ENCODE measurements around the gene RABL2A. TPM values are rescaled to one million over a fixed set of nuclear protein-coding genes. Genes with fewer than 3 reads are reported as not detected.
"Not testable (repeated sequence)": the region's sequence is repeated elsewhere in the genome, so short reads cannot be mapped to it uniquely, and the experiment has no call there.

RABL2A gene
- total RNA-seq: 10 to 100 TPM; 22.7 to 39.8 TPM
- polyA plus RNA-seq: 10 to 100 TPM; 10.6 to 16.3 TPM
- long read RNA-seq, donor 1, partial matches to known transcripts: 20 of 26 reads
- long read RNA-seq, donor 1, other reads (novel, unspliced or antisense): 0 of 26 reads
- long read RNA-seq, donor 2, partial matches to known transcripts: 0 of 2 reads
- long read RNA-seq, donor 2, other reads (novel, unspliced or antisense): 0 of 2 reads
- long read RNA-seq, donor 3, partial matches to known transcripts: 0 of 5 reads
- long read RNA-seq, donor 3, other reads (novel, unspliced or antisense): 0 of 5 reads
- long read RNA-seq, donor 4, partial matches to known transcripts: 0 of 2 reads
- long read RNA-seq, donor 4, other reads (novel, unspliced or antisense): 0 of 2 reads
- long read RNA-seq, donor 5, partial matches to known transcripts: 10 of 14 reads
- long read RNA-seq, donor 5, other reads (novel, unspliced or antisense): 0 of 14 reads

GRCh38 chr2:113626616-113627330 is at the start of gene RABL2A:
RABL2A (plus strand) TSS chr2:113627266; CDS start chr2:113628607, 1,341 bp downstream.
- not testable (repeated sequence) for H3K36me3 ChIP-seq (ENCODE audit: control insufficient read depth in 4 of 4, insufficient read depth in 4 of 4, low read length in 4 of 4); H3K4me1 ChIP-seq (ENCODE audit: control insufficient read depth in 5 of 5, insufficient read depth in 5 of 5, low read length in 5 of 5); H3K27me3 ChIP-seq (ENCODE audit: control insufficient read depth in 3 of 3, insufficient read depth in 3 of 3, low read length in 2 of 3); H3K9me3 ChIP-seq (ENCODE audit: control insufficient read depth in 4 of 4, insufficient read depth in 3 of 4, low read length in 3 of 4)
- peak within 1 kb of the TSS in 1 of 2 donors; percentile 2 for H3K9ac ChIP-seq (ENCODE audit: insufficient read depth in 1 of 2, low read length in 2 of 2)
- H3K4me3 ChIP-seq: peak within 1 kb of the TSS; percentile 65
- 0 to 1% methylated on average over 22 to 39 of the region's 51 CpGs for WGBS, 2 donors
- peak; percentile 83 to 87 (median 87) for DNase-seq
- ATAC-seq (ENCODE audit: insufficient read depth, low FRiP score): peak; percentile 99
- peak within 1 kb of the TSS in 1 of 2 donors; percentile 9 for H3K27ac ChIP-seq (ENCODE audit: low read depth in 1 of 2, low read length in 1 of 2)

- H3K4me3 ChIP-seq; H3K36me3 ChIP-seq (ENCODE audit: control insufficient read depth in 4 of 4, insufficient read depth in 4 of 4, low read length in 4 of 4); H3K9ac ChIP-seq (ENCODE audit: insufficient read depth in 1 of 2, low read length in 2 of 2); ATAC-seq (ENCODE audit: insufficient read depth, low FRiP score); H3K27ac ChIP-seq (ENCODE audit: low read depth in 1 of 2, low read length in 1 of 2); H3K9me3 ChIP-seq (ENCODE audit: control insufficient read depth in 4 of 4, insufficient read depth in 3 of 4, low read length in 3 of 4); DNase-seq; H3K4me1 ChIP-seq (ENCODE audit: control insufficient read depth in 5 of 5, insufficient read depth in 5 of 5, low read length in 5 of 5); H3K27me3 ChIP-seq (ENCODE audit: control insufficient read depth in 3 of 3, insufficient read depth in 3 of 3, low read length in 2 of 3): not testable (repeated sequence)
- WGBS, 2 donors: 43 to 57% methylated on average over 4 of the region's 5 CpGs
Observed at GRCh38 chr2:113578508-113578907, 48.6 kb upstream of the RABL2A start.

- ATAC-seq (ENCODE audit: insufficient read depth, low FRiP score): not testable (repeated sequence)
- WGBS, 2 donors: 81 to 89% methylated on average over 3 of the region's 3 CpGs
Observed at GRCh38 chr2:113582473-113582872, 44.6 kb upstream of the RABL2A start.

GRCh38 chr2:113583521-113584225 is 43.4 kb upstream of the RABL2A start:
- Histone ChIP-seq H3K9ac (ENCODE audit: insufficient read depth in 1 of 2, low read length in 2 of 2) (peak overlapping the region; percentile 25 to 75), H3K4me1 (ENCODE audit: control insufficient read depth in 5 of 5, insufficient read depth in 5 of 5, low read length in 5 of 5) (peaks cover 0 to 11% (median 6%) of the 10 kb centered on the region in 5 donors), H3K27ac (ENCODE audit: low read depth in 1 of 2, low read length in 1 of 2) (peak overlapping the region; percentile 14 to 89), H3K4me3 (peak overlapping the region; percentile 83)
- H3K27me3 ChIP-seq (ENCODE audit: control insufficient read depth in 3 of 3, insufficient read depth in 3 of 3, low read length in 2 of 3); H3K36me3 ChIP-seq (ENCODE audit: control insufficient read depth in 4 of 4, insufficient read depth in 4 of 4, low read length in 4 of 4); H3K9me3 ChIP-seq (ENCODE audit: control insufficient read depth in 4 of 4, insufficient read depth in 3 of 4, low read length in 3 of 4); ATAC-seq (ENCODE audit: insufficient read depth, low FRiP score): not testable (repeated sequence)
- WGBS, 2 donors: 1 to 2% methylated on average over 38 to 60 of the region's 63 CpGs
- DNase-seq: peak; percentile 87 to 91 (median 88)

More at GRCh38 chr2:113582473-113582872, 44.6 kb upstream of the RABL2A start:
- peaks cover 0 to 11% (median 4%) of the 10 kb centered on the region in 5 donors for H3K4me1 ChIP-seq (ENCODE audit: control insufficient read depth in 5 of 5, insufficient read depth in 5 of 5, low read length in 5 of 5)
- H3K27ac ChIP-seq (ENCODE audit: low read depth in 1 of 2, low read length in 1 of 2); H3K27me3 ChIP-seq (ENCODE audit: control insufficient read depth in 3 of 3, insufficient read depth in 3 of 3, low read length in 2 of 3); H3K36me3 ChIP-seq (ENCODE audit: control insufficient read depth in 4 of 4, insufficient read depth in 4 of 4, low read length in 4 of 4); H3K4me3 ChIP-seq; H3K9me3 ChIP-seq (ENCODE audit: control insufficient read depth in 4 of 4, insufficient read depth in 3 of 4, low read length in 3 of 4); H3K9ac ChIP-seq (ENCODE audit: insufficient read depth in 1 of 2, low read length in 2 of 2): not testable (repeated sequence)
- DNase-seq: peak in 1 of 3 donors; percentile 8

DNA sequence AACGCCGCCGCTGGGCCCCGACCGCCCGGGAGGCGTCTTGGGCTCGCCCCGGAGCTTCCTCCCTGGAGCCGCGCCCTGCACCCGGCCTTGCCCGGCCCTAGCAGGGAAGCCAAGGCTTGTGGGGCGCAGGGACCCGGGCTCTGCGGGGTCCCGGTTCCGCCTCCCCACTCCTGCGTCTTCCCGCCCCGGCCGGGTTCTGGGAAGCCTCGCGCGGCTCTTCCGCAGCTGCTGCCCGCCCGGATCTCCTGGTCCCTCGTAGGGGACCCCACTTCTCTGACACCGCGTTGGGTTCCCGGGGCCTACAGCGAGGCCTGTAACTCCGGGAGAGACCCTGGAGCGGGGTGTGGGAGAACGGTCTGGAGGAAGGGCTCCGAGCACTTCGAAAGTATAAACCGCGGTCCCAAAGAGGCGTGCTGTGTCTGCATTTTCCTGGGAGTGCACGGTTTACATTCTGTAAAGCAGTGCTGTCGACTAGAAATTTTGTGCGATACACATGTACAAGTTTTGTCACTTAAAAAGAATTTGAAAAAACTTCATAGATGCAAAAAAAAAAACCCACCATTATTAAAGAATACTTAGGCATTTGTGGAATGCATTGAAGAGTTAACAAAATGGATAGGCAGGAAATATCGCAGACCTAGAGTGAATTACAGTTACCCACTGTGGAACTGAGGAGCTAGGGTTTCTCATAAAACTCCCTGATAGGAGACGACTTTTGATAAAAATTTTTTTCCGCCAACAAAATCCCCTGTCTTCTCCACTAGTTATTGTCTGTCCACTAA is 42.6 kb upstream of the RABL2A start:
- Histone ChIP-seq H3K27ac (ENCODE audit: low read depth in 1 of 2, low read length in 1 of 2) (peak overlapping the region; percentile 59 to 67), H3K9ac (ENCODE audit: insufficient read depth in 1 of 2, low read length in 2 of 2) (peak overlapping the region in 1 of 2 donors; percentile 58), H3K4me1 (ENCODE audit: control insufficient read depth in 5 of 5, insufficient read depth in 5 of 5, low read length in 5 of 5) (peaks cover 0 to 11% (median 6%) of the 10 kb centered on the region in 5 donors), H3K4me3 (peak overlapping the region; percentile 50)
- WGBS, 2 donors: 3 to 6% methylated on average over 21 to 25 of the region's 47 CpGs
- not testable (repeated sequence) for H3K27me3 ChIP-seq (ENCODE audit: control insufficient read depth in 3 of 3, insufficient read depth in 3 of 3, low read length in 2 of 3); H3K9me3 ChIP-seq (ENCODE audit: control insufficient read depth in 4 of 4, insufficient read depth in 3 of 4, low read length in 3 of 4); ATAC-seq (ENCODE audit: insufficient read depth, low FRiP score); H3K36me3 ChIP-seq (ENCODE audit: control insufficient read depth in 4 of 4, insufficient read depth in 4 of 4, low read length in 4 of 4)
- peak in 2 of 3 donors; percentile 18 to 19 for DNase-seq
